AG09309 (cell line): ENCODE data around the gene CDC42BPB.
"Not testable (repeated sequence)": the region's sequence is repeated elsewhere in the genome, so short reads cannot be mapped to it uniquely, and the experiment has no call there.

ENCODE experiments used
- DNase-seq: peaks from one replicate; pipeline ENCODE4 v3.0.0-alpha.2; 2010; ENCODE audit warnings: low read depth
- H3K4me3 ChIP-seq: 2 replicates; pipeline ENCODE4 v1.5.1; 2011; ENCODE audit warnings: mild to moderate bottlenecking, low read depth, low read length, moderate library complexity; ENCODE audit not compliant: control insufficient read depth
- TF ChIP-seq, protein P1 (sequence below): IDR thresholded peaks from 2 replicates; pipeline ENCODE4 v1.5.1; 2011; ENCODE audit warnings: mild to moderate bottlenecking, low read depth, low read length, inconsistent platforms; ENCODE audit not compliant: insufficient read depth, control insufficient read depth; ENCODE audit errors: missing control alignments

CDC42BPB gene

DNA sequence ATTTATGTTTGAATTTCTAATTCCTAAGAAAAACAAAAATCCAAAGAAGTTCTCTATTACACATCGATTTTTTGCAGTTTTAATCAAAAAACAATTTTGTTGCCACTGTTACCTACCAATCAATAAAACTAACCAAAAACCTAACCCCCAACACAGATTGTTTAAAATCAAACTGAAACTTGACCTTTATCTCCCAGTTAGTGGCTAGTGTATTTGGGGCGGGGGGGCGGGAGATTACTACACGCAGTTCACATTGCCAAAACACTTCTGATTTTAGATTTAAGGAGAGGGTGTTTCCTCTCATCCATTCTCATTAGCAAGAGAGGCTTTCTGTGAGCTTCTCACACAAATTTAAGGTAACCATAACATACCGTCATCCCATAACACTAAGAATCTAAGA, 6.4 kb downstream of the CDC42BPB start:
- DNase-seq = no peak
- H3K4me3 ChIP-seq = no peak overlapping the region
- TF ChIP-seq, protein P1, sequence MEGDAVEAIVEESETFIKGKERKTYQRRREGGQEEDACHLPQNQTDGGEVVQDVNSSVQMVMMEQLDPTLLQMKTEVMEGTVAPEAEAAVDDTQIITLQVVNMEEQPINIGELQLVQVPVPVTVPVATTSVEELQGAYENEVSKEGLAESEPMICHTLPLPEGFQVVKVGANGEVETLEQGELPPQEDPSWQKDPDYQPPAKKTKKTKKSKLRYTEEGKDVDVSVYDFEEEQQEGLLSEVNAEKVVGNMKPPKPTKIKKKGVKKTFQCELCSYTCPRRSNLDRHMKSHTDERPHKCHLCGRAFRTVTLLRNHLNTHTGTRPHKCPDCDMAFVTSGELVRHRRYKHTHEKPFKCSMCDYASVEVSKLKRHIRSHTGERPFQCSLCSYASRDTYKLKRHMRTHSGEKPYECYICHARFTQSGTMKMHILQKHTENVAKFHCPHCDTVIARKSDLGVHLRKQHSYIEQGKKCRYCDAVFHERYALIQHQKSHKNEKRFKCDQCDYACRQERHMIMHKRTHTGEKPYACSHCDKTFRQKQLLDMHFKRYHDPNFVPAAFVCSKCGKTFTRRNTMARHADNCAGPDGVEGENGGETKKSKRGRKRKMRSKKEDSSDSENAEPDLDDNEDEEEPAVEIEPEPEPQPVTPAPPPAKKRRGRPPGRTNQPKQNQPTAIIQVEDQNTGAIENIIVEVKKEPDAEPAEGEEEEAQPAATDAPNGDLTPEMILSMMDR = no peak

DNA sequence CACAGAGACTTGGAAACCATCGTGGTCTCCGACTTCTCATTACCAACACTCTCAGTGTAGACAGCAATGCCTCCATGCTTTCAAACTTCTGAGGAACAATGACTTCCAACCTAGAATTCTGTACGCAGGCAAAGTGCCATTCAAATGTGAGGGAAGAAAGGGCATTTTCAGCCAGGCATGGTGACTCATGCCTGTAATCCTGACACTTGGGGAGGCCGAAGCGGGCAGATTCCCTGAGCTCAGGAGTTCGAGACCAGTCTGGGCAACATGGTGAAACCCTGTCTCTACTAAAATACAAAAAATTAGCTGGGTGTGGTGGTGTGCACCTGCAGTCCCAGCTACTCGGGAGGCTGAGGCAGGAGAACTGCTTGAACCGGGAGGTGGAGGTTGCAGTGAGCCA, 9.9 kb downstream of the CDC42BPB start:
- not testable (repeated sequence) for DNase-seq

DNA sequence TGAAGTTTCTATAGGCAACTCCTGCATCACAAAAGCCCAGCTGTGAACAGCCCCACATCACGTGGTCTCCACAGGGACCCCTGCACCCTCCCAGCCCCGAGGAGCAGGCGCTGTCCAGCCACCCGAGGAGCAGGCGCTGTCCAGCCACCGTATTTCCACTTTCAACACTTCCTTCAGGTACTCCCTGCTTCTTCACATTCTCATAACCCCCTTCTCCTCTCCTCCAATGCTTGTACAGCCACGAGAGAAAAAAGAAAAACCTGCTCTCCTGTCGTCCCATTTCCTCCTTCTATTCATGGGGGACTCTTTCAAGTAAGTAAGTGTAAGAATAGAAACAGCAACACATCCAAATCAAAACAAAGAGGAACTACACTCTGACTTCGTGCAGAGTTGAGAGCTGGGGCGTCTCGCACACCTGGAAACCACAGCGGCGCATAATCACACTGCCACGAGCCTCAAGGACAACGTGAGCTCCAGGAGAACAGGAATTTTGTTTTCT, 11.9 kb downstream of the CDC42BPB start:
- TF ChIP-seq, protein P1 = no peak
- no peak for DNase-seq
- H3K4me3 ChIP-seq = no peak overlapping the region

More for the DNA sequence above, 9.9 kb downstream of the CDC42BPB start:
- H3K4me3 ChIP-seq = not testable (repeated sequence)

DNA sequence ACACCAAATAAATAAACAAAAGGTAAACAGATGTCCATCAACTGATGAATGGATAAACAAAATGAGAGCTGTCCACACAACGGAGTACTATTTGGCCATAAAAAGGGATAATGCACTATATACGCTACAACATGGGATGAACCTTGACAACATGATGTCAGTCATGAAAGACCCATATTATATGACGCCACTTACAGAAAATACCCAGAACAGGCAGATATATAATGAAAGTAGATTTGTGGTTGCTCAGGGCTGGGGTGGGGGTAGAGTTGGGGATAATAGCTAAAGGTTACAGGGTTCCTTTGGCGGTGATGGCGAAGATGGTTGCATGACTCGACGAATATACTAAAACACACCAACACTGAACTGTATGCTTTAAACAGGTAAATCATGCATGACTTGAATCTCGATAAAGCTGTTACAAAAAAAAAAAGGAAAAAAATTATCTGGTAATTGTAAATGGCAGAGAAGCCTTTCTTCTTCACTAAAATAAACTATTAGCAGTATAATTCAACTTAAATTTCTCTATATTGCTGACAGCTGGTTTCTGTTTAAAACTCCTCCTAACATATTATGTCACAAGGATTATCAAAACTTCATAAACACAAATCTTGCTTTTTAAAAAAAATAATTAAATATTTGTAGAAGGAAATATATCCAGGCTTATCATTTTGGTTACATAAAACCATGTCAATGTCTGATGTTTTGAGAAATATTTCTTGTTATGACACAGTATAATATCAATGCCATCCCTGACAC, 13.9 kb downstream of the CDC42BPB start:
- TF ChIP-seq, protein P1 = no peak
- no peak for DNase-seq
- H3K4me3 ChIP-seq = no peak overlapping the region

DNA sequence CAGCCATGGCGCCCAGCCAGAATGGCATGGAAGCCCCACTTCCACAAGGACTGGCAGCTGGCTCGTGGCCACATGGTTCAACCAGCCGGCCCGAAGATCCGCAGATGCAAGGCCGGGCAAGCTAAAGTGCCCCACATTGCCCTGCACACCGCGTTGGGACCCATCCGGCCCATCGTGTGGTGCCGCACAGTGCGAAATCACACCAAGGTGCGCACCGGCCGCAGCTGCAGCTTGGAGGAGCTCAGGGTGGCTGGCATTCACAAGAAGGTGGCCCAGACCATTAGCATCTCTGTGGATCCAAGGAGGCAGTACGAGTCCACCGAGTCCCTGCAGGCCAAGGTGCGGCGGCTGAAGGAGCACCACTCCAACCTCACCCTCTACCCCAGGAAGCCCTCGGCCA, 15.9 kb downstream of the CDC42BPB start:
- no peak for DNase-seq
- no peak overlapping the region for H3K4me3 ChIP-seq
- TF ChIP-seq, protein P1 = no peak

DNA sequence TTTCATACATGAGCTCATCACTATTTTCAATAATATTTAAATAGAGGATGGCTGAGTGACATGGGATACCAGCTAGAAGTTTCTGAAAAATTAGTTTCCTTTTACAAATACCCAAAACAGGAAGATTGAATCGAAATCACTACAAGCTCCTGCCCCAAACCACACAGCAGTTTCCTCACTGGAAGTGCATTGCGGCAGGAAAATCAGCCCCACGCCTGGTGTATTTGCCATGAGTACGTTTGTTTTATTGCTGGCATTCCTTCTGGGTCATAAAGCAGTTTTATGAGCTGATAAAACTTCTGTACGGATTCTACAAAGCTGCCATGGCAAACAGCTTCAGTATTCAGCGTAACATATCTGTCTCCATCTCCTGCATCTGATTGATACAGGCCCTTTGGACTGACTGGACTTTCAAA, 23.7 kb downstream of the CDC42BPB start:
- TF ChIP-seq, protein P1 = no peak
- peak; percentile 31 for DNase-seq

DNA sequence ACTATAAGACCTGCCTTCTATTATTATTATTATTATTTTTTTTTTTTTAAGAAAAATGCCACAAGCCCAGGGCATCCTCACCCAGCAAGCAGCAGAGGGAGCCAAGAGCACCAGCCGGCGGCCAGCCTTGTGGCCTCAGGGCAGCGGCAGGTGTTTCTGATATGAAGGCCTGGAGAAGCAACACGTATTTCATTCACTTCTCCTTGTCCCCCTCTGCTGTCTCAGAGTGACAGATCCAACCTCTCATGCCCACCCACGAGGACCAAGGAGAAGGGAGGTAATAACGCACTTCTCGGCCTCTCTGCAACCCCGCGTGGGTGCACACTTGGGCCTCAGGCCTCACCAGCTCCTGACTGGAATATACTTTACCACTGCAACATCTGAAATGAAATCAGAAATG, 25.4 kb downstream of the CDC42BPB start:
- TF ChIP-seq, protein P1 = peak; percentile 6
- no peak overlapping the region for H3K4me3 ChIP-seq
- no peak for DNase-seq

More for the DNA sequence above, 23.7 kb downstream of the CDC42BPB start:
- H3K4me3 ChIP-seq = no peak overlapping the region
